ENCODE measurements around the gene COG3. TPM values are rescaled to one million over a fixed set of nuclear protein-coding genes. Genes with fewer than 3 reads are reported as not detected.

Gene COG3
- total and polyA plus RNA-seq, 10 of the 15 experiments (the other 5 are each of a cell fraction or from before 2014, with no cell fraction given), result 6.1 to 35.1 (median 22.6) TPM

DNA sequence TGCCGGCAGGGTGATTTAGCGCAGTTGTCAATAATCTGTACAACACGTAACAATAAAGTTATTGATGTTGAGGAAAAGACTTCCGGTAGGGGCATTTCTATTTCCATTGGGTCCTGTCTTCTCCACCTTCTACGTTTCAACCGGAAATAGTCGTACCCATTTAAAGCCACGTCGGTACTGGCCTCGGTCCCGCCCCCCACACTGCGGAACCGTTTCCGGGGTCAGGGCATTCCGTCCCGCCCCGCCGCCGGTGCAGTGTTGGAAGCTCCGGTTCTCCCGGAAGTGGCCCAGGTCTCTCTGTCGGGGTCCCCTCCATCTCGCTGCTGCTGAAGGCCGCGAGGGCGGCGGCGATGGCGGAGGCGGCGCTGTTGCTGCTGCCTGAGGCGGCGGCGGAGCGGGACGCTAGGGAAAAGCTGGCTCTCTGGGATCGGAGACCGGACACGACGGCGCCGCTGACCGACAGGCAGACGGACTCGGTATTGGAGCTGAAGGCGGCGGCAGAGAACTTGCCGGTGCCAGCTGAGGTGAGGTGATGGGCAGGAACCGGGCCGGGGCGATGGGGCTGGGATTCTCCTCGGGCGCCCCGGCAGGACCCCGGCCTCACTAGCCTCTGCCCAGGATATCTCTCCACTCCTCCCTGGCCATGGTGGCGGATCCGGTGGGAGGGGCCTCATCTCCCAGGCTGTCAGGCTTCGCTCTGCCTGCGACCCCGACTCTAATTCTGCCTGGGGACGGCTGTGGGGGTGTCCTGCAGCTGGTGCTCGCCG, at the start of gene COG3 (continued):
- TF ChIP-seq HCFC1 (IDR thresholded peaks at IDR 0.05; ENCODE audit: low read length), result peak; percentile 82
- peak; percentile 13 for TF ChIP-seq SMAD1 (IDR thresholded peaks at IDR 0.05; ENCODE audit: low read depth, partially characterized antibody)
- peak; percentile 79 for TF ChIP-seq NR2C2 (IDR thresholded peaks at IDR 0.05; ENCODE audit: borderline replicate concordance, control insufficient read depth, insufficient read length, low read depth)
- TF ChIP-seq, protein P1, sequence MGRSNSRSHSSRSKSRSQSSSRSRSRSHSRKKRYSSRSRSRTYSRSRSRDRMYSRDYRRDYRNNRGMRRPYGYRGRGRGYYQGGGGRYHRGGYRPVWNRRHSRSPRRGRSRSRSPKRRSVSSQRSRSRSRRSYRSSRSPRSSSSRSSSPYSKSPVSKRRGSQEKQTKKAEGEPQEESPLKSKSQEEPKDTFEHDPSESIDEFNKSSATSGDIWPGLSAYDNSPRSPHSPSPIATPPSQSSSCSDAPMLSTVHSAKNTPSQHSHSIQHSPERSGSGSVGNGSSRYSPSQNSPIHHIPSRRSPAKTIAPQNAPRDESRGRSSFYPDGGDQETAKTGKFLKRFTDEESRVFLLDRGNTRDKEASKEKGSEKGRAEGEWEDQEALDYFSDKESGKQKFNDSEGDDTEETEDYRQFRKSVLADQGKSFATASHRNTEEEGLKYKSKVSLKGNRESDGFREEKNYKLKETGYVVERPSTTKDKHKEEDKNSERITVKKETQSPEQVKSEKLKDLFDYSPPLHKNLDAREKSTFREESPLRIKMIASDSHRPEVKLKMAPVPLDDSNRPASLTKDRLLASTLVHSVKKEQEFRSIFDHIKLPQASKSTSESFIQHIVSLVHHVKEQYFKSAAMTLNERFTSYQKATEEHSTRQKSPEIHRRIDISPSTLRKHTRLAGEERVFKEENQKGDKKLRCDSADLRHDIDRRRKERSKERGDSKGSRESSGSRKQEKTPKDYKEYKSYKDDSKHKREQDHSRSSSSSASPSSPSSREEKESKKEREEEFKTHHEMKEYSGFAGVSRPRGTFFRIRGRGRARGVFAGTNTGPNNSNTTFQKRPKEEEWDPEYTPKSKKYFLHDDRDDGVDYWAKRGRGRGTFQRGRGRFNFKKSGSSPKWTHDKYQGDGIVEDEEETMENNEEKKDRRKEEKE (IDR thresholded peaks at IDR 0.05), result no peak
- TF ChIP-seq MYB (IDR thresholded peaks at IDR 0.05; ENCODE audit: borderline replicate concordance, low read depth, low read length), result no peak
- TF ChIP-seq RFX5 (IDR thresholded peaks at IDR 0.05; ENCODE audit: low read depth, low read length), result no peak; the same call in 1 of the 2 replicates
- peak; percentile 82 for TF ChIP-seq TAF1 (IDR thresholded peaks at IDR 0.05; ENCODE audit: borderline replicate concordance, low read depth, low read length)
- TF ChIP-seq YBX1 (IDR thresholded peaks at IDR 0.05), result no peak
- no peak for TF ChIP-seq ZNF217 (IDR thresholded peaks at IDR 0.05)
- TF ChIP-seq POU2F2 (IDR thresholded peaks at IDR 0.05; ENCODE audit: borderline replicate concordance, low read depth, low read length), result 0 out of 3 replicates have a peak, but pooled peaks have one; percentile 27
- TF ChIP-seq, protein P2, sequence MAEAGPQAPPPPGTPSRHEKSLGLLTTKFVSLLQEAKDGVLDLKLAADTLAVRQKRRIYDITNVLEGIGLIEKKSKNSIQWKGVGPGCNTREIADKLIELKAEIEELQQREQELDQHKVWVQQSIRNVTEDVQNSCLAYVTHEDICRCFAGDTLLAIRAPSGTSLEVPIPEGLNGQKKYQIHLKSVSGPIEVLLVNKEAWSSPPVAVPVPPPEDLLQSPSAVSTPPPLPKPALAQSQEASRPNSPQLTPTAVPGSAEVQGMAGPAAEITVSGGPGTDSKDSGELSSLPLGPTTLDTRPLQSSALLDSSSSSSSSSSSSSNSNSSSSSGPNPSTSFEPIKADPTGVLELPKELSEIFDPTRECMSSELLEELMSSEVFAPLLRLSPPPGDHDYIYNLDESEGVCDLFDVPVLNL (IDR thresholded peaks at IDR 0.05; ENCODE audit: low read depth, low read length), result no peak
- TF ChIP-seq CBX3 (IDR thresholded peaks at IDR 0.05; ENCODE audit: borderline replicate concordance, low read depth), result no peak
- no peak for TF ChIP-seq BMI1 (IDR thresholded peaks at IDR 0.05; ENCODE audit: borderline replicate concordance)
- TF ChIP-seq, protein P3, sequence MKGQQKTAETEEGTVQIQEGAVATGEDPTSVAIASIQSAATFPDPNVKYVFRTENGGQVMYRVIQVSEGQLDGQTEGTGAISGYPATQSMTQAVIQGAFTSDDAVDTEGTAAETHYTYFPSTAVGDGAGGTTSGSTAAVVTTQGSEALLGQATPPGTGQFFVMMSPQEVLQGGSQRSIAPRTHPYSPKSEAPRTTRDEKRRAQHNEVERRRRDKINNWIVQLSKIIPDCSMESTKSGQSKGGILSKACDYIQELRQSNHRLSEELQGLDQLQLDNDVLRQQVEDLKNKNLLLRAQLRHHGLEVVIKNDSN (IDR thresholded peaks at IDR 0.05; ENCODE audit: borderline replicate concordance, extremely low read length, insufficient read depth, low read depth, low read length), result no peak
- no peak for TF ChIP-seq SREBF2 (IDR thresholded peaks at IDR 0.05; ENCODE audit: low read length)
- TF ChIP-seq, protein P4, sequence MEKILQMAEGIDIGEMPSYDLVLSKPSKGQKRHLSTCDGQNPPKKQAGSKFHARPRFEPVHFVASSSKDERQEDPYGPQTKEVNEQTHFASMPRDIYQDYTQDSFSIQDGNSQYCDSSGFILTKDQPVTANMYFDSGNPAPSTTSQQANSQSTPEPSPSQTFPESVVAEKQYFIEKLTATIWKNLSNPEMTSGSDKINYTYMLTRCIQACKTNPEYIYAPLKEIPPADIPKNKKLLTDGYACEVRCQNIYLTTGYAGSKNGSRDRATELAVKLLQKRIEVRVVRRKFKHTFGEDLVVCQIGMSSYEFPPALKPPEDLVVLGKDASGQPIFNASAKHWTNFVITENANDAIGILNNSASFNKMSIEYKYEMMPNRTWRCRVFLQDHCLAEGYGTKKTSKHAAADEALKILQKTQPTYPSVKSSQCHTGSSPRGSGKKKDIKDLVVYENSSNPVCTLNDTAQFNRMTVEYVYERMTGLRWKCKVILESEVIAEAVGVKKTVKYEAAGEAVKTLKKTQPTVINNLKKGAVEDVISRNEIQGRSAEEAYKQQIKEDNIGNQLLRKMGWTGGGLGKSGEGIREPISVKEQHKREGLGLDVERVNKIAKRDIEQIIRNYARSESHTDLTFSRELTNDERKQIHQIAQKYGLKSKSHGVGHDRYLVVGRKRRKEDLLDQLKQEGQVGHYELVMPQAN (conservative IDR thresholded peaks at IDR 0.05), result peak; percentile 76; the same call in 1 of the 2 replicates
- peak; percentile 92 for TF ChIP-seq POLR2A (IDR thresholded peaks at IDR 0.05; ENCODE audit: low read depth, low read length)
- TF ChIP-seq GABPA (IDR thresholded peaks at IDR 0.05; ENCODE audit: low read depth), result peak; percentile 99
- TF ChIP-seq, protein P5, sequence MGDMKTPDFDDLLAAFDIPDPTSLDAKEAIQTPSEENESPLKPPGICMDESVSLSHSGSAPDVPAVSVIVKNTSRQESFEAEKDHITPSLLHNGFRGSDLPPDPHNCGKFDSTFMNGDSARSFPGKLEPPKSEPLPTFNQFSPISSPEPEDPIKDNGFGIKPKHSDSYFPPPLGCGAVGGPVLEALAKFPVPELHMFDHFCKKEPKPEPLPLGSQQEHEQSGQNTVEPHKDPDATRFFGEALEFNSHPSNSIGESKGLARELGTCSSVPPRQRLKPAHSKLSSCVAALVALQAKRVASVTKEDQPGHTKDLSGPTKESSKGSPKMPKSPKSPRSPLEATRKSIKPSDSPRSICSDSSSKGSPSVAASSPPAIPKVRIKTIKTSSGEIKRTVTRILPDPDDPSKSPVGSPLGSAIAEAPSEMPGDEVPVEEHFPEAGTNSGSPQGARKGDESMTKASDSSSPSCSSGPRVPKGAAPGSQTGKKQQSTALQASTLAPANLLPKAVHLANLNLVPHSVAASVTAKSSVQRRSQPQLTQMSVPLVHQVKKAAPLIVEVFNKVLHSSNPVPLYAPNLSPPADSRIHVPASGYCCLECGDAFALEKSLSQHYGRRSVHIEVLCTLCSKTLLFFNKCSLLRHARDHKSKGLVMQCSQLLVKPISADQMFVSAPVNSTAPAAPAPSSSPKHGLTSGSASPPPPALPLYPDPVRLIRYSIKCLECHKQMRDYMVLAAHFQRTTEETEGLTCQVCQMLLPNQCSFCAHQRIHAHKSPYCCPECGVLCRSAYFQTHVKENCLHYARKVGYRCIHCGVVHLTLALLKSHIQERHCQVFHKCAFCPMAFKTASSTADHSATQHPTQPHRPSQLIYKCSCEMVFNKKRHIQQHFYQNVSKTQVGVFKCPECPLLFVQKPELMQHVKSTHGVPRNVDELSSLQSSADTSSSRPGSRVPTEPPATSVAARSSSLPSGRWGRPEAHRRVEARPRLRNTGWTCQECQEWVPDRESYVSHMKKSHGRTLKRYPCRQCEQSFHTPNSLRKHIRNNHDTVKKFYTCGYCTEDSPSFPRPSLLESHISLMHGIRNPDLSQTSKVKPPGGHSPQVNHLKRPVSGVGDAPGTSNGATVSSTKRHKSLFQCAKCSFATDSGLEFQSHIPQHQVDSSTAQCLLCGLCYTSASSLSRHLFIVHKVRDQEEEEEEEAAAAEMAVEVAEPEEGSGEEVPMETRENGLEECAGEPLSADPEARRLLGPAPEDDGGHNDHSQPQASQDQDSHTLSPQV (IDR thresholded peaks at IDR 0.05), result no peak
